ENCODE data around the gene GFRA4. TPM values are rescaled to one million over a fixed set of nuclear protein-coding genes. Genes with fewer than 3 reads are reported as not detected.

GFRA4 gene
- total RNA-seq, 1 experiment from 2014 or later, result not detected

GRCh38 chr20:3680701-3681351 lies 17.6 kb upstream of the GFRA4 start:
- Histone ChIP-seq H3K9me2 (ENCODE audit: insufficient read depth) (no peaks in the 10 kb centered on the region), H3K4me2 (no peak overlapping the region), H2AFZ (no peak overlapping the region), H3F3A (ENCODE audit: insufficient read depth, low read depth) (no peaks in the 10 kb centered on the region), H3K4me3 (no peak overlapping the region), H4K20me1 (ENCODE audit: insufficient read depth) (no peaks in the 10 kb centered on the region), H3K9me3 (ENCODE audit: insufficient read depth, low read depth) (no peaks in the 10 kb centered on the region), H3K27ac (no peak overlapping the region), H3K79me2 (ENCODE audit: low read depth) (no peaks in the 10 kb centered on the region), H3K4me1 (replicated peaks; ENCODE audit: insufficient read depth) (no peaks in the 10 kb centered on the region), H3K36me3 (ENCODE audit: low read depth) (no peaks in the 10 kb centered on the region), H3K27me3 (ENCODE audit: insufficient read depth, low read depth) (peaks cover 13% of the 10 kb centered on the region; the same call in 1 of the 2 replicates)
- intact Hi-C loops (cut with micrococcal nuclease; ENCODE audit: unreplicated experiment), result no loop called here
- DNase-seq, result no peak
- ChIA-PET CTCF (interaction anchor here (0.5 kb wide), 1 partner anchor 503 kb away, joined by 6 read pairs; no protein-coding TSS in a partner anchor), POLR2A (ENCODE audit: unreplicated experiment) (no interaction called here)
- TF ChIP-seq, protein P1, sequence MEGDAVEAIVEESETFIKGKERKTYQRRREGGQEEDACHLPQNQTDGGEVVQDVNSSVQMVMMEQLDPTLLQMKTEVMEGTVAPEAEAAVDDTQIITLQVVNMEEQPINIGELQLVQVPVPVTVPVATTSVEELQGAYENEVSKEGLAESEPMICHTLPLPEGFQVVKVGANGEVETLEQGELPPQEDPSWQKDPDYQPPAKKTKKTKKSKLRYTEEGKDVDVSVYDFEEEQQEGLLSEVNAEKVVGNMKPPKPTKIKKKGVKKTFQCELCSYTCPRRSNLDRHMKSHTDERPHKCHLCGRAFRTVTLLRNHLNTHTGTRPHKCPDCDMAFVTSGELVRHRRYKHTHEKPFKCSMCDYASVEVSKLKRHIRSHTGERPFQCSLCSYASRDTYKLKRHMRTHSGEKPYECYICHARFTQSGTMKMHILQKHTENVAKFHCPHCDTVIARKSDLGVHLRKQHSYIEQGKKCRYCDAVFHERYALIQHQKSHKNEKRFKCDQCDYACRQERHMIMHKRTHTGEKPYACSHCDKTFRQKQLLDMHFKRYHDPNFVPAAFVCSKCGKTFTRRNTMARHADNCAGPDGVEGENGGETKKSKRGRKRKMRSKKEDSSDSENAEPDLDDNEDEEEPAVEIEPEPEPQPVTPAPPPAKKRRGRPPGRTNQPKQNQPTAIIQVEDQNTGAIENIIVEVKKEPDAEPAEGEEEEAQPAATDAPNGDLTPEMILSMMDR (conservative IDR thresholded peaks at IDR 0.05), result no peak
- no peak for TF ChIP-seq EZH2 (IDR thresholded peaks at IDR 0.05; ENCODE audit: low read depth)
- no TSS peak for BruUV-seq (replicated peaks)

- H3K9me2 ChIP-seq (ENCODE audit: insufficient read depth), result no peaks in the 10 kb centered on the region
- H3F3A ChIP-seq (ENCODE audit: insufficient read depth, low read depth), result no peaks in the 10 kb centered on the region
- H4K20me1 ChIP-seq (ENCODE audit: insufficient read depth), result no peaks in the 10 kb centered on the region
- ChIA-PET POLR2A (ENCODE audit: unreplicated experiment) (no interaction called here), CTCF (no interaction called here)
- H3K9me3 ChIP-seq (ENCODE audit: insufficient read depth, low read depth), result no peaks in the 10 kb centered on the region
- TF ChIP-seq, protein P1 (conservative IDR thresholded peaks at IDR 0.05), result no peak
- TF ChIP-seq EZH2 (IDR thresholded peaks at IDR 0.05; ENCODE audit: low read depth), result no peak
- H2AFZ ChIP-seq, result no peak overlapping the region
- H3K27me3 ChIP-seq (ENCODE audit: insufficient read depth, low read depth), result peaks cover 20% of the 10 kb centered on the region
- no peaks in the 10 kb centered on the region for H3K4me1 ChIP-seq (replicated peaks; ENCODE audit: insufficient read depth)
- no peaks in the 10 kb centered on the region for H3K79me2 ChIP-seq (ENCODE audit: low read depth)
- intact Hi-C loops (cut with micrococcal nuclease; ENCODE audit: unreplicated experiment), result loop anchor here (5.0 kb wide), 2 partner anchors 102 to 407 kb away; partner anchors contain the start of gene SPEF1
- no peak overlapping the region for H3K4me3 ChIP-seq
- no peak for DNase-seq
- no TSS peak for BruUV-seq (replicated peaks)
- H3K27ac ChIP-seq, result no peak overlapping the region
- H3K36me3 ChIP-seq (ENCODE audit: low read depth), result no peaks in the 10 kb centered on the region
- H3K4me2 ChIP-seq, result no peak overlapping the region
These were observed 16.8 kb upstream of the GFRA4 start for GRCh38 chr20:3679749-3680700.

GRCh38 chr20:3678856-3679720 lies 15.9 kb upstream of the GFRA4 start:
- H3K79me2 ChIP-seq (ENCODE audit: low read depth), result no peaks in the 10 kb centered on the region
- ChIA-PET POLR2A (ENCODE audit: unreplicated experiment) (no interaction called here), CTCF (interaction anchor here (0.6 to 0.7 kb wide), 4 partner anchors 68 to 432 kb away, joined by 3 to 17 read pairs (median 4); no protein-coding TSS in a partner anchor)
- no peak overlapping the region for H2AFZ ChIP-seq
- no TSS peak for BruUV-seq (replicated peaks)
- DNase-seq, result no peak
- H3K27ac ChIP-seq, result no peak overlapping the region
- no peaks in the 10 kb centered on the region for H3K36me3 ChIP-seq (ENCODE audit: low read depth)
- peaks cover 30% of the 10 kb centered on the region for H3K27me3 ChIP-seq (ENCODE audit: insufficient read depth, low read depth)
- no peaks in the 10 kb centered on the region for H3K9me2 ChIP-seq (ENCODE audit: insufficient read depth)
- no peaks in the 10 kb centered on the region for H3K9me3 ChIP-seq (ENCODE audit: insufficient read depth, low read depth)
- TF ChIP-seq EZH2 (IDR thresholded peaks at IDR 0.05; ENCODE audit: low read depth), result no peak
- TF ChIP-seq, protein P1 (conservative IDR thresholded peaks at IDR 0.05), result no peak
- H4K20me1 ChIP-seq (ENCODE audit: insufficient read depth), result no peaks in the 10 kb centered on the region
- H3K4me2 ChIP-seq, result no peak overlapping the region
- no peak overlapping the region for H3K4me3 ChIP-seq
- intact Hi-C loops (cut with micrococcal nuclease; ENCODE audit: unreplicated experiment), result loop anchor here (5.0 kb wide), 2 partner anchors 103 to 408 kb away; partner anchors contain the start of gene SPEF1
- no peaks in the 10 kb centered on the region for H3F3A ChIP-seq (ENCODE audit: insufficient read depth, low read depth)
- H3K4me1 ChIP-seq (replicated peaks; ENCODE audit: insufficient read depth), result no peaks in the 10 kb centered on the region

All from PC-9 (cell line).